T-helper 1 cell (primary cell): ENCODE measurements around the gene RUSF1.
"Not testable (repeated sequence)": the region's sequence is repeated elsewhere in the genome, so short reads cannot be mapped to it uniquely, and the experiment has no call there.

ENCODE experiments used
- DNase-seq, 5 donors: peaks; one replicate each; pipeline ENCODE4 v3.0.0-alpha.2; 2012 to 2020

RUSF1 gene

GRCh38 chr16:31445931-31446330 lies 62.3 kb downstream of the RUSF1 start:
- not testable (repeated sequence) for DNase-seq

GRCh38 chr16:31441956-31442355 lies 66.2 kb downstream of the RUSF1 start:
- no peak for DNase-seq

DNA sequence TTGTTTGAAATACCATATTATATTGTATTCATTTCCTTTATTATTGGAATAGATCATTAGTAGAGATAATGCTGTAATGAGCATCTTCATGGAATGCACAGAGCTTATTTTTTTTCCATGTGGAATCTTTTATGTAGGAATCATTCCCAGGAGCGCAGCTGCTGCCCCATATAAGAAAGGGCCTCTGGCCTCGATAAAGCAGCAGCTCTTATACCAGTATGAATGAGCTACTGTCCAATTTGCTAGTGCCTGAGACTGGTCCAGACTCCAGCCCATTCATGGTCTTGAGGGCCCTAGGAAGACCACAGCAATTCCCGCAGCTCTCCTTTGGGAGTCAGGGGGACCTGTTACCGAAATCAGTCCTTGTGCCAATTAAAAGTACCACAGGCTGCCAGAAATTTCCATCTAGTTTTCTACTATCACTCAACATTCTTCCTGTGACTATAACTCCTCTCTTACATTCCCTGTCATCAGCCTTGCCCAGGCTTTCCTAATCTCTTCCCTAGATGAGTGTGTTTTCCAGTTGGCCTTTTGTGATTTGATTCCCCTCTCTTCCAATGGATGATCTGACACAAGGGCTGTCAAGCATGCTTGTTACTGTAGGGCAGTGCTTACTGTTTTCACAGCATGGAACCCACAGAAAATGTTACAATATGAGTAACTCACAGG lies 67.5 kb downstream of the RUSF1 start:
- DNase-seq: no peak

DNA sequence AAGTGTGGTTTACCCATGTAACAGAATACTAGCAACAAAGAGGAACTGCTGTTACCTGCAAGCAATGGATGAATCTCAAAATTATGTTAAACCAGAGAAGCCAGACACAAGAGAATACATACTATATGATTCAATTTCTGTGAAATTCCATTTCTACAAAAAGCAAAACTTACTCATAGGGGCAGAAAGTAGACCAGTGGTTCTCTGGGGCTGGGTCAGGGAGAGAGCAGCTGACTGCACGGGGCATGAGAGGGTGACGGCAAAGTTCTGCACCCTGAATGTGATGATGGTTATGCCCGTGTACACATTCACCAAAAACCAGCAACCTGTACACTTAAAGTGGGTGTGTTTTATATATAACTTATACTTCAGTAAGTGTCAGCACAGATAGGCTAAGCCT lies 68.7 kb downstream of the RUSF1 start:
- DNase-seq: no peak
